Fibroblast of upper back skin (primary cell): ENCODE measurements around the gene NEK10.
"Not testable (repeated sequence)": the region's sequence is repeated elsewhere in the genome, so short reads cannot be mapped to it uniquely, and the experiment has no call there.

Experiments
- DNase-seq: peaks from one replicate; pipeline ENCODE4 v3.0.0-alpha.2; 2013

NEK10 gene, protein sequence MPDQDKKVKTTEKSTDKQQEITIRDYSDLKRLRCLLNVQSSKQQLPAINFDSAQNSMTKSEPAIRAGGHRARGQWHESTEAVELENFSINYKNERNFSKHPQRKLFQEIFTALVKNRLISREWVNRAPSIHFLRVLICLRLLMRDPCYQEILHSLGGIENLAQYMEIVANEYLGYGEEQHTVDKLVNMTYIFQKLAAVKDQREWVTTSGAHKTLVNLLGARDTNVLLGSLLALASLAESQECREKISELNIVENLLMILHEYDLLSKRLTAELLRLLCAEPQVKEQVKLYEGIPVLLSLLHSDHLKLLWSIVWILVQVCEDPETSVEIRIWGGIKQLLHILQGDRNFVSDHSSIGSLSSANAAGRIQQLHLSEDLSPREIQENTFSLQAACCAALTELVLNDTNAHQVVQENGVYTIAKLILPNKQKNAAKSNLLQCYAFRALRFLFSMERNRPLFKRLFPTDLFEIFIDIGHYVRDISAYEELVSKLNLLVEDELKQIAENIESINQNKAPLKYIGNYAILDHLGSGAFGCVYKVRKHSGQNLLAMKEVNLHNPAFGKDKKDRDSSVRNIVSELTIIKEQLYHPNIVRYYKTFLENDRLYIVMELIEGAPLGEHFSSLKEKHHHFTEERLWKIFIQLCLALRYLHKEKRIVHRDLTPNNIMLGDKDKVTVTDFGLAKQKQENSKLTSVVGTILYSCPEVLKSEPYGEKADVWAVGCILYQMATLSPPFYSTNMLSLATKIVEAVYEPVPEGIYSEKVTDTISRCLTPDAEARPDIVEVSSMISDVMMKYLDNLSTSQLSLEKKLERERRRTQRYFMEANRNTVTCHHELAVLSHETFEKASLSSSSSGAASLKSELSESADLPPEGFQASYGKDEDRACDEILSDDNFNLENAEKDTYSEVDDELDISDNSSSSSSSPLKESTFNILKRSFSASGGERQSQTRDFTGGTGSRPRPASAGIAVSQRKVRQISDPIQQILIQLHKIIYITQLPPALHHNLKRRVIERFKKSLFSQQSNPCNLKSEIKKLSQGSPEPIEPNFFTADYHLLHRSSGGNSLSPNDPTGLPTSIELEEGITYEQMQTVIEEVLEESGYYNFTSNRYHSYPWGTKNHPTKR

DNA sequence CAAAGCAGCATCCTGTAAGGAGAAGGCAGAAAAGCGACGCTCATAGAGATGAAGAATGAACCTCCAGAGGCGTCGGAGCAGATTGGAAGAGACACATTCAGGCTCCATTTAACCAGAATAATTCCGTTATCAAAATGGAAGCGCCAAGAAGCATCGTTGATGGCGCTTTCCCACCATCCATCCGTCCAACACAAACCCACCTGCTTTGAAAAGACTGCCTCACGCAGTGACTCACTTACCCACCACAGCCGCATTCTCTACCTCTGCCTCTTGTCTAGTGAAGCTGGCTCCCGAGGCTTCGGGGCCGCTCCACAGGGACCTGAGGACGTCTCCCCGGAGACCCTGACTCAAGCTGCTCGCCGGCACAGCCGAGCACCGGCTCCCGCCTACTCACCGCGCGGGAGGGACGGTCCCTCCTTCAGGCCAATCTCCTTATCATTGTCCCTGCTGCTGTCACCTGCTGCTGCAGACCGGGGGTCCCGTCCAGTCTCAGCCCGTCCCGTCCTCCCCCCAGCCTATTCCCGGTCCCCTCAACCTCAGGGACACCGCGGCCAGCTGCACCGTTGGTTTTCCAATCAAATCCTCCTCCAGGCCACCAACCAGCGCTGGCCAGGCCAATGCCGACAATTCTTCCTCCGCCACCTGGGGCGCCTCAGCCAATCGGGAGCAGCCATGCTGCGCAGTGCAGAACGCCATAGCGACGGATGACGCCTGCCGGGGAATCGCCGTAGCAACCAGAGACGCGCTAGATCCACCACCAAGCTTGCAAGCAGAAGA, at the start of gene NEK10:
Gene NEK10 (minus strand): TSS at position 553 of the 777 bp plus-strand sequence. CDS start 16,501 bp downstream, outside the sequence.
- DNase-seq, result peak; percentile 86

DNA sequence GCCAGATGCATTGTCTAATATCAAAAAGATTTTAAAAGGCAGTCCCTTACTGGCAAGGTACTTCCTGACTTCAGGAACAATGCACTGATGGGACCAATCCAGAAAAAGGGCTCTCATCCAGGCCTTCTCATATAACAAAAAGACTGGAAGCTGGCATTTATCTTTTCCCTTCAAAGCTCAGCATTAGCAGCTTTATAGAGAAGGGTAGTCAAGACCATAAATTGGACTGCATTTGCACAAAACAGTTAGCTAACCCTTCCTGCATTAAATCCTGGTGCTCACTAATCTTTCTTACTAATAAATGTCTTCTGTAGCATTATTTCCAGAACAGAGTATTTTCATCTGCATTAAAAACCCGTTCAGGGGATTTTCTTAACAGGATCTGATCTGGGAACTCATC, 46.0 kb upstream of the NEK10 start:
- DNase-seq, result no peak

DNA sequence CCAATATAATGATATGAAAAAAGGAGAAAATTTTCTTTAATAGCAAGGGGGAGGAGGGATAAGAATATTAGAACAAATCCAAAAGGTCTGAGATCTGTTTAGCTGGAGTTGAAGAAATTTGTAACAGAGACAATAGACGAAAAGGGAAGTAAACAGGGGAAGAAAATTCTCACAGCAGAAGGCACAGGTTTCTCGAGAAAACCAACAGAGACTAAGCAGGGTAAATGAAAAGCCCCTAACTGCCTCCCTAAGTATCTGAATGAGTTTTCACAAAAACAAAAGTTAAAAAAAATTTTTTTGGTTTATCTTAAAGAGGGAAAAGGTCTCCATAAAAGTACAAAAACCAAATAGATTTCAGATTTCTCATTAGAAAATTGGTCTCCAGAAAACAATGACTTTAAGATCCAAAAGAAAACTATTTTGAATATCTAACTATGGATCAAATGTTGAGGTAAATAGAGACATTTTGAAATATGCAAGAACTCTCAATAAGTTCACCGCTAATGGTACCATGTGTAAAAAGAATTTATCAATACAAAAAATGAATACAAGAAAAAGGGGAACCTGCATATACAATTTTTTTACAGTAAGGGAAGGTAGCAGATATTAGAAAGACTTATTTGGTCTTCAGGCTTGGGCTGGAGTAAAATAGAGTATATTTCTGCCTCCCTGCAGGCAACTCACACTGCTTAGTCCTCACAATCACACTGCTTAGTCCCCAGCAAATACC, 23.9 kb upstream of the NEK10 start:
- DNase-seq, result no peak

DNA sequence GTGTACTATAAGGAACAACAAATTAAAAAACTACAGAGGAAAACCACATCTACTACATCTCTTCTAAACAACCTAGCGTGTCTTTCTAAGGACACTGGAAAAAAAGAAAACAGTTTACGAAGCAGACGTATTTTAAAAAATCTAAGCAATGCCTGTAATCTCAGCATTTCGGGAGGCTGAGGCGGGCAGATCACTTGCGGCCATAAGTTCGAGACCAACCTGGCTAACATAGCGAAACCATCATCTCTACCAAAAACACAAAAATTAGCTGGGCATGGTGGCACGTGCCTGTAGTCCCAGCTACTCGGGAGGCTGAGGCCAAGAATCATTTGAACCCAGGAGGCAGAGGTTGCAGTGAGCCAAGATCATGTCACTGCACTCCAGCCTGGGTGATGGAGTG, 23.2 kb upstream of the NEK10 start:
- DNase-seq, result not testable (repeated sequence)

DNA sequence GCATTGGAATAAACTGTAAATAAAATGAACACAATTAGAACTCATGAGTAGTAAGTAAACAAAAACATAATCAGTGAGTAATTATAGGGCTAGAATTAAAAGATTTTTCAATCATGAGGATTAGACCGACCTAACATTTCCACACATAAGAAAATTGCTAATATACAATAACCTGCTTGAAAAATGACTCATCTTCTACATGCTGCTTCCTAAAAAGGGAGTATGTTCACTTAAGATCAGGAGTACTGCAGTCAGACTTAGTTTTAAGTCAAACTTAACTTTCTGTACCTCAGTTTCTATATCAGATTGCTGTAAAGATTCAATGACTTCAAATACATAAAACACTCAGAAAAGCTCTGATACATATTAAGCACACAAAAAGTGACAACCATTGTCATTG, 22.6 kb upstream of the NEK10 start:
- no peak for DNase-seq

DNA sequence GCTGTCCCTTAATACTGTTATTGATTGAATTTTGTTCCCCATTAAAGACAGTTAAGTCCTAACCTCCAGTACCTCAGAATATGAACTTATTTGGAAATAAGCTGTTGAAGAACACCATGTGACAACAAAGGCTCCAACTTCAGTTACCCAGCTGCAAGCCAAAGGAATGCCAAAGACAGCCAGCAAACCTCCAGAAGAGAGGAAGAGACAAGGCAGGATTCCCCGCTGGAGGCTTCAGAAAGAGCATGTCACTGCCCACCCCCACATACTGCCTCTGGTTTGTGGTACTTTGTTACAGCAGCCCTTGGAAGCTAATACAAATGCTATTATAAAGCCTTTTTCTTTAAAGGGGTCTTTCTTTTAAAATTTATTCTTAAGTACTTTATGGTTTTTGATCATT, 18.4 kb upstream of the NEK10 start:
- DNase-seq, result peak; percentile 23

DNA sequence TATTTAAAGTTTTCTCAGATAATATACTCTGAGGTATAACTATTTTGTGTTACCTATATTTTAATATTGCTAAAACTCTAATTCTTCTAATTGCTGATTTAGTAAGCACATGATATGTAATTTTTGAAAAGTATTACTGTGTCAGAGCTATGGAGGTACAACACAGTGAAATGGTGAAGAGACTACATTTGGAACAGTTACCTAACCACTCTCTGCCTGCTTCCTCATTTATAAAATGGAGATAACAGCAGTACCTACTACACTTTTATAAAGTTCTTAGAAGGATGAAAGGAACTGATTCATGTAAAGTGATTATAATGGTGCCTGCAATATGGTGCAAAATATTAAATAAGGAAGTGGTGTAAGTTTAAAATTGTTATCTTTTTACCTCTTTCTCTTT, 16.3 kb upstream of the NEK10 start:
- no peak for DNase-seq

DNA sequence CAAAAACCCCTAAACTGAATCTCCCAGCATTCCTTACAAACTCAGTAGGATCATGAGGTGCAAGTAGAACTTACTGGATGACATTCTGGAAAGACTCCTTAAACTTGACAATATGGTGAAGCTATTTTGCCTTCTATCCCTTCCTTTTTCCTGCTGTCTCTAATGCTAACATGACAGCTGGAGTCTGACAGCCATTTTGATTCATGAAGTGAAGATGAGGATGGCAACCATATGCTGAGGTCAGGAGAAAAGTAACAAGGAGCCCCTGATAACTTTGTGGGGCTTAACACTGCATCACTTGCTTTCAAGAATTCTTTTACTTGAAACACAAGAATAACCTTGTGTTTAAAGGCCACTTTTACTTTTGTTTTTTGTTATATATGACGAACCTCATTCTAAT, 15.0 kb upstream of the NEK10 start:
- no peak for DNase-seq

DNA sequence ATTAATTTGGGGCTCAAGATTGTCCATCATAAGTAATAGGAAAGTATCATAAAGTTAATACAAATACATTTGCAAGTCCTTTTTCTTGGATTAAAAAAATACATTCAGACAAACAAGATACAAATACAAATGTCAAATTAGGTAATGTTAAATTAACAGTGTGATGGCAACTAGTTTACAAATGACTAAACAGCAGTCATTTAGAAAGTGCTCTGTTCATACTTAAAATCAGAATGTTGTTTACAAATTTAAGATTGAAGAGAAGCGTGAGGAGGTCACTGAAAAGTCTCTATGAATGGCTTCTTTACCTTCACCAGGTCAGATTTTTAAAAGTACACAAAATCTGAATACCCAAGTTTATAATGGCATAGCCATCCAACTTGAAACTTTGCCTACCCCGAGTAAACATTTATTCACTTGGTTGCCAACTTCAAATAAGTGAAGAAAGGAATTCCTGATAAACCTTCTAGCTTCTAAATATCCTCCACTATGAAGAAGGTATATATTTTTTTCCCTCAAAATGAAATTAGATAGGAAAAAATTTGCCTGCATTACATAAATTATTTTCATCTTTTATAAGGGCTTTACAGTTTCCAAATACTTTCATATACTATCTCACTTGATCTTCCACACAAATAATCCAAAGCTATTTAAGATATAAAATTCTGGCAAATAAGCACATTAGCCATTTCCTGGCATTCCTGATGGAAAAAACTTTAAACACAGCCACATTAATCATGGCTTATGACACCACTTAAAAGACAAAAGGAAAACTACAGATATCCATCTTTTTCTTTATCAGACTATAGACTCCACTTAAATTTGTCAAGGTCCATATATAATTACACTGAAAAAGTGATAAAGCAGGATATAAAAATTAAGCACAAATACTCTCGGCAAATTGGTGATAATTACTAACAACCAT, 11.5 kb upstream of the NEK10 start:
- peak; percentile 3 for DNase-seq

DNA sequence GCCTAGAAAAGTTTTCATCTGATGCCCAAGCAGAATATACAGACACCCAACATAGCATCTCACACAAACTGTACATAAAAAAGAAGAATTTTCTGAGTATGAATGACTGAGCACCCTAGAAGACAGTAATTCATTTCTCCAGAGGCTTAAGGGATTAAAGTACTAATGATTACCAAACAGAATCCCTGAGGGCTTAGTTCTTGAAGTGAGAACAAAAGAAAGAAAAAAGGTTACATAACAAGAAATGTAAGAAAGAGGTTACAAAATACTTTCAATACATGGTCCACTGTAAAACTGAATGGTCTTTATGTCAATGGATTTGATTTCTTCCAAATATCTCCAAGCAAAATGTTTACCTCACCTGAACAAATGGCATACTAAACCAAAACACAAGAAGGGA, 9.1 kb upstream of the NEK10 start:
- no peak for DNase-seq

DNA sequence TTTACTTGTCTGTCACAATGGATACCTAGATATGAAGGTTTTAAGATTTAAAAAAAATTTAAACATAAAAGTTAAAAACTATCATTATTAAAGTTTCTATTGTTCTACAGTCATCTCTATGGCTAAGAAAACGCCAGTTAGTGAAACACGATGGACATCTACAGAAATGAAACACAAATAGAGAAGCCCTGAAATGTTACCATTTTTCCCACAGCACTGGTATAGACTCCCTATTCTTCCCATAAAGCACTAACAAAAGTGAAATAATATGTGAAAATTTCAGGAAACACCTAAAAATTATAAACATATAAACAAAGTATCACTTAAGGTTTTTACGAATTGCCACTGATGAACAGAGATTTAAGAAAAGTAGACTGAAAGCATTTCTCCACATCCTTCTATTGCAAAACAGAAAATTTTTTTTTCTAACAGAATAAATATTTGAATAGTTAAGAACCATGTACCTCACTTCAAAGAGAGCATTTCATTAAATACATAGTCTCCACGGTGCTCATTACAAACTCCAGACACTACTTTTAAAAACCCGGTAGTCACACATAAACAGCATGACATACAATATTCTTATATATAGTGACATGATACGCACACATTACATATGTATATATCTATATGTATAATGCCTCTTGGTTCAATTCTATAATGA, 7.1 kb upstream of the NEK10 start:
- no peak for DNase-seq

DNA sequence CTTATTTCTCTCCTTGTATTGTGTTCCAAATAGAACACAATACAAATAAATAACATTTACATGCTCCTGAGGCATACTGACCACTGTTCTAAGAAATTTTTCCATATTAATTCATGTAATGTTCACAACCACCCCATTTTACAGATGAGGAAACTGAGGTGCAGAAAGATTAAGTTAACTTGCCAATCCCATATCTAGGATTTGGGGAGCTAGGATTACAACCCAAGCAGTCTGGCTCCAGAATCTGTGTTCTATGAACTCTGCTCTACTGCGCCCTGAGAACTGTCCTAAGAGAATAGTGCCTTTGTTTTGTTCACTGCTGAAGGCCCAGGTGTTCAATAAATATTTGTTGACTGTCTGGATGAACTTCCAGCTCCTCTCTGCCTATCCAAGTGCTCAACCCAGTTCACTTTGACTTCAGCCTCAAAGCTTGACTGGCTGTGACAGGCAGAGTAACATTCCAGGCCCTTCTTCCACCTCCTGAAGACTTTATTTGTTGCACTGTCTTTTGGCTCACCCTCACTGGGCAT, 3.1 kb downstream of the NEK10 start:
- DNase-seq, result no peak

DNA sequence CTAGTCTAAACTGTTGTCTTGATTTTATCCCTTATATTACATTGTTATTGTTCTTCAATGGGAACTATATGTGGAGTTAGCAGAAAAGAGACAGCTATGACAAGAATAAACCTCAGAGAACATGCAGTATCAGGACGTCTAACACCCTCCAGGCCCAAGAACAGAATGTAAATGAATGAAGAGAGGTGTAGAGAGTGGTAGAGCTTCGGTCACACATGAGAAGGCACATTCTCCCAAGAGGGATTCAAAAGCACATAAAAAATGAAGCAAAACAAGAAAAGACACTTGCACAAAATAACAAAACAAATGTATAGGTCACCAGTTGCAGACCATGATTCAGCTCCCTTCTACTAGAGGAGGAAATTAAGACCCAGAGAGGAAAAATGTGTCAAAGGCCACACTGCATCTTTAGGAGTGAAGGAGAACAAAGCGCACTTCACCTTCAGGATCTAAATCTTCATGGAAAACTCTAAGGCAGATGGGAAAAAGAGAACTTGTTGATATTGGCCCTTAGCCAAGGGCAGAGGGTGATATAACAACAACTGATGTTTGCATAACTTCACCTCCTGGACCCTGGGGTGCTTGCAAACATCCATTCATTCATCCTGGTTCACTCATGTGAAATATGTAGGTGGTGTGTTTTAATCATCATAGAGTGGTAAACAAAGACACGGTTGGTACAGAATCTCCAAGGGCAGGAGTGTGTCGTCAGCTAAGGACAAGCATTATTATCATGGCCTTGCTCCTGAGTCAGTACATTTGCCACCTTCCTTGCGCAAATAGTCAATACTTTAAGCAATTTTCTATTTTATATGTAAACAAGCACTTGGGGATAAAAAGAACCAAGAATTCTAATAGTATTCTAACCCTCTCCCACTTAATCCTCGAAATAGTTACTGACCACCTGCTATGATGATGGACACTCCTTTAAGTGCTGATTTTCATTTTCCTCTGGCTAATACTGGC, 8.8 kb downstream of the NEK10 start:
- peak; percentile 4 for DNase-seq

DNA sequence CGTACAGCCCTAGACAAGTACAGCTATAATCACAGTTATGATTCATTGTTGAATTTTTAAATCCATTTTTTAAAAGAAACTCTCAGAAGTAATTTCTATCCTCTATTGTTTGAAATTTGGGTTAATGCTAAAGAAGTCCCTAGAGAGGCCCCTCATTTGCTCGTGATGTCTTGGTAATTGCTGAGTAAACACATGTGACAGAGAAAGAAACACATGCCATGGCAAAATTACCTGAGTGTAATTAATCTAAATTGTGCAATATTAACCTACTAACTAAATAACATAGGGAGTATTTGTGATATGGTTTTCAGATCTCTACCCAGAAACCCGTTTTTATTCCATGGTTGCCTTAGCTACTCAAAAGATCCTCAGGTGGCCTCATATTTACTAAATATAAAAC, 10.8 kb downstream of the NEK10 start:
- no peak for DNase-seq

DNA sequence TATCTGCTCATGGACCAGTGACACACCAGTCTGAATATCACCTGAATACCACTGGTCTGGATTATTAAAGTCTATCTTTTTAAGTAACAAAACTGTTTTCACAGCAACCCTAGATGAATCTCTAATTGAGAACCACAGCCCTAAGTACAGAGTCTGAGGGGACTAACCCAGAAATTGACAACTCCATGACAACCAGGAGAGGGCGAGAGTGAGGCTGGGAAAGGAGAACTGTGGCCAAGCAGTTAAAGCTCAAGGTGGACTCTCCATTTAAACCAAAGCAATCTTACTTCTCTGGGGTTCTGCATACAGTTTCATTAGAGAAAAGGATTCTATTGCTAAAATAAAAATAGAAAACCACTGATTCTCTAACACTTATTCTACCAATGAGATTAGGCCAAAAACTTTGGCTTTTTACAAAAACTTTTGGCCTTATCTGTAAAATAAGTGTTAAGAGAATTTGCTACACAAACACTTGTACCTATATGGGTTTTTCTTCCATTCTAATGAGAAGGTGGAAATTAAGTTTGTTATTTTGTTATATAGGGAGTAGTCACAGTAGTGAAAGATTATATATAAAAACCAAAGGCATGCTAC, 11.4 kb downstream of the NEK10 start:
- peak; percentile 60 for DNase-seq

DNA sequence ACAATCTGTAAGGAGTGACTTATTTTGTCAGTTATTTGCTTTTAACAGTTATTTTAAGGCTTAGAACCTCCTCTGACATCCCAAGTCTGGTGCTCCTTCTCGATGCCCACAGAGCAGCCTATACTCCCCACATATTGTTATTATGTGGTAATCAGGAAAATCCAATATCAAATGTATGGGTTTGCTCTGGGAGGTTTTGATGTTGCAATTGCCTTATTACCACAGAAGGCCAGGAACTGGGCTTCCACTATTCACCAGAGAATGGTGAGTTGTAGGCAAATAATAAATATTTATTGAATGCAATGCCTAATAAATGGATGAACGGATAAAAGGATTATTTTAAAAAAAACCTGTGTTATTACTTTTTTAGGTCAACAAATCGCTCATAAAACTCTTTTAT, 12.2 kb downstream of the NEK10 start:
- DNase-seq, result no peak

DNA sequence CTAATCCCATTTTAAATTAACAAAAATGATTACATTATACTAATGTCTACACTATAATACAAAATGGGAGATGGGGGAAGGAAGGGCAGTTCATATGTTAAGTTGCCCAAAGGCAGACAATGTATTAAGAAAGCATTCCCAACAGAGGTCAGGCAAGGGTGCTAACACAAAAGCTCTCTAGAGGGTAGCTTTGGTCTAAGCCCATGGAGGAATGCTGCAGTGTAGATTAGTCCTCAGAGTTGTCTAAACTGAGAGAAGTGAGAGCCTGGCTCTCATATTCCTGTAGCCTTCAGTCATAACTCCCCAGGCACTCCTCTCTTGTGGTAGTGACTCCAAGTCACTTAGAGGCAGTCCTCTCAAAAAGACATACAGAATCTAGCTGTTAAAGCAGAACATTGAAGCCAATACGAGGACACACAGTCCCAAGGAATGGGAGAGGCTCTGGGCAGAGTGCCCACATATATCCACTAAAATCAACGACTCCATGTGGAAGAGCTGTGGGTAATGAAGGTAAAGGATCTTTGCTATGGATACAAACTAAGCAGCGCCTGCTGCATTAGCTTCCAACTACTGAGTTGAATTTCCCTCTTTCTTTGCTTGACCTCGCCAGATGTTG, 14.5 kb downstream of the NEK10 start:
- no peak for DNase-seq

DNA sequence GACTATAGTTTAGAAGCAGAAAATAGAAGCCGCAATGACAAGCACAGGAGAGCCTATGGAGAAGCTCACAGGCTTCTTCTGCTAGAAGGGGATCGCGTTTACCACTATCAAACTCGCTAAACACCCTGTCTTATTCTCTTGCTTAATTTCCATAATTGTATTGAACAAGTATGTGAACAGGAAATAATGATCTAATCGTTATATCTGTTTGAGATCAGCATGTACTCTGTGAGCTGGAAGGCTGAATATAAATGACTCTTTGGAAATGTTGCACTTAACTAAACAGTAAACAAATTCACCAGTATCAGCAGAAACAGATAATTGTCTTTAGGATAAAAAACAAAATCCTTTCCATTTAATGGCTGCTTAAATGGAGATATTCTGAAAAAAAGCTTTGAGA, 15.0 kb downstream of the NEK10 start:
- no peak for DNase-seq
